CD4-positive, alpha-beta memory T cell (primary cell): ENCODE measurements around the gene RNASEH1. TPM values are rescaled to one million over a fixed set of nuclear protein-coding genes. Genes with fewer than 3 reads are reported as not detected.

Experiments
- CTCF ChIA-PET: fragments of 350-600 bp; sonication (Branson Sonifier 250); formaldehyde crosslinking; loops from one replicate; lab custom pipeline; 2021; ENCODE audit warnings: inconsistent platforms; ENCODE audit not compliant: partially characterized antibody; lab: Charles Lee
- POLR2A ChIA-PET: fragments of 350-600 bp; sonication (Branson Sonifier 250); formaldehyde crosslinking; loops from one replicate; lab custom pipeline; 2021; ENCODE audit not compliant: partially characterized antibody; lab: Charles Lee
- DNase-seq, 5 donors: peaks; one replicate each; pipeline versions ENCODE4 v3.0.0 to v3.0.0-alpha.2; 2020 to 2022; ENCODE audit warnings: mixed read lengths in 1 of 5
- H3K27ac ChIP-seq: one replicate; pipeline ENCODE4 v1.7.0; 2013; ENCODE audit warnings: low read depth, low read length
- H3K27me3 ChIP-seq: 2 replicates; pipeline ENCODE4 v1.7.0; 2013; ENCODE audit warnings: mild to moderate bottlenecking, low read length, moderate library complexity; ENCODE audit not compliant: insufficient read depth
- H3K36me3 ChIP-seq: 2 replicates; pipeline ENCODE4 v1.7.0; 2013; ENCODE audit warnings: mild to moderate bottlenecking, low read length, moderate library complexity; ENCODE audit not compliant: insufficient read depth
- H3K4me1 ChIP-seq: 2 replicates; pipeline ENCODE4 v1.7.0; 2013; ENCODE audit warnings: mild to moderate bottlenecking, low read length, moderate library complexity; ENCODE audit not compliant: insufficient read depth
- H3K4me3 ChIP-seq, 2 donors: one replicate each; pipeline ENCODE4 v1.7.0; 2013; ENCODE audit warnings: low read length in 2 of 2, mild to moderate bottlenecking in 1 of 2
- H3K9me3 ChIP-seq, 2 donors: one replicate each; pipeline ENCODE4 v1.7.0; 2013; ENCODE audit warnings: low read length in 2 of 2, control low read depth in 1 of 2; ENCODE audit not compliant: control insufficient read depth in 1 of 2
- H3K27ac Mint-ChIP-seq, 7 donors: one replicate each; pipeline ENCODE4 v1.8.0; 2020 to 2021; ENCODE audit warnings: mixed read lengths in 7 of 7, mild to moderate bottlenecking in 6 of 7, inconsistent platforms in 3 of 7, moderate library complexity in 3 of 7
- H3K27me3 Mint-ChIP-seq, 2 donors: one replicate each; pipeline ENCODE4 v1.8.0; 2020 to 2021; ENCODE audit warnings: mixed read lengths in 2 of 2
- H3K36me3 Mint-ChIP-seq, 2 donors: one replicate each; pipeline ENCODE4 v1.8.0; 2020 to 2021; ENCODE audit warnings: mixed read lengths in 2 of 2, inconsistent platforms in 1 of 2, mild to moderate bottlenecking in 1 of 2
- H3K4me1 Mint-ChIP-seq, 4 donors: one replicate each; pipeline ENCODE4 v1.8.0; 2020 to 2021; ENCODE audit warnings: mixed read lengths in 4 of 4, mild to moderate bottlenecking in 1 of 4
- H3K4me3 Mint-ChIP-seq, 8 donors: one replicate each; pipeline ENCODE4 v1.8.0; 2020 to 2021; ENCODE audit warnings: mixed read lengths in 8 of 8, mild to moderate bottlenecking in 7 of 8, moderate library complexity in 6 of 8, inconsistent platforms in 3 of 8
- H3K9me3 Mint-ChIP-seq, 8 donors: one replicate each; pipeline ENCODE4 v1.8.0; 2020 to 2021; ENCODE audit warnings: mixed read lengths in 8 of 8, mild to moderate bottlenecking in 5 of 8, inconsistent platforms in 3 of 8, moderate library complexity in 1 of 8
- intact Hi-C: fragments of 100-400 bp; cut with micrococcal nuclease; formaldehyde crosslinking; loops from one replicate; pipeline ENCODE4 v1.15.1; 2023
- polyA plus RNA-seq, 2 donors: library from polyadenylated mRNA; unstranded; fragments of 300-500 nt; fragmentation: Illumina TruSeq; gene quantifications; one replicate each; pipeline ENCODE4 v1.2.3, GENCODE V29; 2021
- total RNA-seq, 2 experiments: library from RNA; stranded (reverse); gene quantifications; one replicate each; pipeline ENCODE4 v1.2.3, GENCODE V29; 2021

The RNASEH1 gene
- total RNA-seq (10 to 100 TPM; 22.0 to 24.0 TPM), polyA plus RNA-seq (10 to 100 TPM; 30.6 to 43.1 TPM)

DNA sequence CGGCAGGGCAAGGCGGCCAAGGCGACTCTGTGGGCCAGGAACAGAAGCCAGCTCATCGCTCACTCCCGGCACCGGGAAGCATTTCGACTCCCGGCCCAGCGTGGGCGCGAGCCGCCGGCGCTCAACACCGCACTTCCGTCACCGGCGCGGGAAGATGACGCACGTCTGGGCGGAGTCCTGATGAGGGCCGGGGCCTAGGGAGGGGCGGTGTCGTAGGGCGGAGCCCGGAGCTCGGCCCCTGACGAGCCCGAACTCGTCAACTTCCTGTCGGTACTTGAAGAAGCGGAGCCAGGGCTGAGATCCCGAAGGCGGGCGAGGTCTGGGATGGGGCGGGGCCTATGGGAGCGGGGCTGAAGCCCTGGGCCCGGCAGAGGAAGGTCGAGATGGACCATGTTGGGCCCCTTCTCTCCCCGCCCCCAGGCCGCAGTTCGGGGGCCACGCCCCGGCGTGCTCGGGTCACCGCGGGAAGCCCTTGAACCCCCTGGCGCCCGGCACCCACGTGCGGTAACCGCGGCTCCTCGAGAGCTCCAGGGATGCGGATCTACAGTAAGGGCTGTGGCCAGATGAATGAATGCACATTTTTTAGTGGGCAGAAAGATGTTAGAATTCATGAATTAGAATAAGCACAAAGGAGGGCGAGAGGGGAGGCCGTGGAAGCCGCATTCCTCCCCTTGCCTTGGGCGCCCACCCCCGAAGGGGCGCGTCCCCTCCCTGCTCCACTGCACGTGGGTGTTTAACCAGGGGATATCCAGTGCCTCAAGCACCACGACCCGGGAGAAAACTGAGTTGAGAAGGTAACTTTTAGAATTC, at the start of gene RNASEH1:
Gene RNASEH1, minus strand, starts transcription at position 129 of the 810 bp plus-strand sequence. Its CDS starts 73 bp downstream, at position 56.
- peak; percentile 96 to 98 (median 96) for DNase-seq
- Histone ChIP-seq H3K4me3 (peak within 1 kb of the TSS; percentile 18 to 87), H3K27me3 (no peaks in the 10 kb centered on the region), H3K36me3 (peaks cover 21% of the 10 kb centered on the region), H3K4me1 (peaks cover 25% of the 10 kb centered on the region), H3K9me3 (no peaks in the 10 kb centered on the region), H3K27ac (peak within 1 kb of the TSS; percentile 90)
- ChIA-PET POLR2A (interaction anchor here (0.7 to 6.1 kb wide), 12 partner anchors 15 to 180 kb away, joined by 3 to 78 read pairs (median 5); partner anchors contain the start of genes ADI1, EIPR1, RPS7 and TRAPPC12), CTCF (interaction anchor here (0.7 to 1.9 kb wide), 4 partner anchors 16 to 93 kb away, joined by 3 to 8 read pairs (median 4); partner anchors contain the start of gene RPS7)
- Mint-ChIP-seq H3K27ac (peak within 1 kb of the TSS; percentile 93 to 98 (median 97)), H3K36me3 (peaks cover 20 to 42% of the 10 kb centered on the region in 2 donors), H3K4me3 (peak within 1 kb of the TSS; percentile 89 to 95 (median 91)), H3K9me3 (no peaks in the 10 kb centered on the region), H3K27me3 (no peaks in the 10 kb centered on the region), H3K4me1 (peaks cover 4 to 34% (median 24%) of the 10 kb centered on the region in 4 donors)
- intact Hi-C loops: loop anchor here (1.0 kb wide), 4 partner anchors 17 to 181 kb away; partner anchors contain the start of genes ADI1, EIPR1 and RPS7

DNA sequence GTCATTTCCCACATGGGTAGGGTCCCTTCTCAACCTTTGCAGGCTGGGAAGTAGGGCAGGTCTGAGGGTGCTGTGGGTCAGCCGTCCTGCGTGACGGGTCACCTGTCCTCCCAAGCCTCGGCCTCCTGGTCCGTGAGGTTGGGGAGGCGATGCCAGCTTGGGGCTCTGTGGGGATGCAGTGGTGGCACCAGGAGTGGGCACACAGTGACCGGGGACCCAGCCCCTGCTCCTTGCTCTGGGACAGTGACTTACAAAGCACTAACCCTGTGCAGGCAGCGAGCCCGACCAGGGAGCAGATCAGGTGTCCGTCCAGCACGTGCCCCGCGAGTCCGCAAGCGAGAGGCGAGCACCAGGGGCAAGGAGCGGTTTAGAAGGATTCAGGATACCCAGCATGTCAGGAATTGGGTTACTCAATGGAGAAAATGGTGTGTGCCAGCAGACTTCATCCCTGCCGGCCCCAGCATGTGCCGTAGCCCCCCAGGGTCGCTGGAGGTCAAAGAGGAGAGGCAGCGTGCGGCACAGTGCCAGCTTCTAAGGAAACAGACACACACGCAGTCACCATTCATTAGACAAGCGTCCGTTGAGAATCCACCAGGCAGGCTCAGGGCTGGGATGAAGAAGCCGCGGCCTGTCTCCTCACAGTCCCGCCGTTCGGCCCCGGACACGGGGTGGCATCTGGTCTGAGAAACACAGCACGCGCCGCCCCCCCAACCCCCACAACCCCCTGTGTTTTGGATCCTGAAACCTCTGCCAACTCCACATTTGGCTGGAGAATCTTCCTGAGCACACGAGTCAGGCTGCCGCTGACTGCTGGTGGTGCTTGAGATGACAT, 48.5 kb upstream of the RNASEH1 start:
- Histone ChIP-seq H3K4me1 (peaks cover 6% of the 10 kb centered on the region), H3K36me3 (no peaks in the 10 kb centered on the region), H3K27me3 (no peaks in the 10 kb centered on the region), H3K9me3 (no peaks in the 10 kb centered on the region), H3K27ac (no peak overlapping the region), H3K4me3 (no peak overlapping the region)
- CTCF ChIA-PET: no interaction called here
- Mint-ChIP-seq H3K27me3 (peaks cover 0 to 2% of the 10 kb centered on the region in 2 donors), H3K36me3 (no peaks in the 10 kb centered on the region), H3K4me3 (peak overlapping the region in 1 of 8 donors; percentile 81), H3K27ac (no peak overlapping the region), H3K9me3 (peaks cover 0 to 2% (median 0%) of the 10 kb centered on the region in 8 donors), H3K4me1 (peaks cover 3 to 18% (median 5%) of the 10 kb centered on the region in 4 donors)
- no peak for DNase-seq
- POLR2A ChIA-PET: no interaction called here
- intact Hi-C loops: no loop called here

DNA sequence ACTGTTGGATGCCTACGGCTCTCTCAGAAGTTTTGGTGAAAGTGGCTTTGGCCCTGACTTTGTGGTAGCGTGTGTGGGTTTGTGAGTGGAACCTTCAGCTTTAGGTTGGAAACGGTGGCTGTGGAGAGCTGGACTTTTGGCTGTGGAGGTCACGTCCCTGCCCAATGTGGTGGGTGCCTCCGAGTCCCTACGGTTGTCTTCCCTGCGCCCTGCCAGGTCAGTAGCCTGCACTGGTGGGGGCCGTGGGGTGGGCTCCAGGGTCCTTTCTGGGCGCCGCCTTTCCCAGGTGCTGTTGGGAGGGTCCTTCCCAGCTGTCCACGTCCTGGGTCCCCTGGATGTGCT, 47.9 kb upstream of the RNASEH1 start:
- Histone ChIP-seq H3K4me1 (peaks cover 6% of the 10 kb centered on the region), H3K27me3 (no peaks in the 10 kb centered on the region), H3K4me3 (no peak overlapping the region), H3K9me3 (no peaks in the 10 kb centered on the region), H3K27ac (no peak overlapping the region), H3K36me3 (no peaks in the 10 kb centered on the region)
- intact Hi-C loops: no loop called here
- Mint-ChIP-seq H3K4me1 (peaks cover 3 to 18% (median 5%) of the 10 kb centered on the region in 4 donors), H3K27ac (peak overlapping the region in 3 of 7 donors; percentile 36 to 91 (median 58)), H3K4me3 (peak overlapping the region in 3 of 8 donors; percentile 8 to 81 (median 55)), H3K36me3 (no peaks in the 10 kb centered on the region), H3K9me3 (peaks cover 0 to 2% (median 0%) of the 10 kb centered on the region in 8 donors), H3K27me3 (peaks cover 0 to 2% of the 10 kb centered on the region in 2 donors)
- POLR2A ChIA-PET: no interaction called here
- CTCF ChIA-PET: no interaction called here
- no peak for DNase-seq

DNA sequence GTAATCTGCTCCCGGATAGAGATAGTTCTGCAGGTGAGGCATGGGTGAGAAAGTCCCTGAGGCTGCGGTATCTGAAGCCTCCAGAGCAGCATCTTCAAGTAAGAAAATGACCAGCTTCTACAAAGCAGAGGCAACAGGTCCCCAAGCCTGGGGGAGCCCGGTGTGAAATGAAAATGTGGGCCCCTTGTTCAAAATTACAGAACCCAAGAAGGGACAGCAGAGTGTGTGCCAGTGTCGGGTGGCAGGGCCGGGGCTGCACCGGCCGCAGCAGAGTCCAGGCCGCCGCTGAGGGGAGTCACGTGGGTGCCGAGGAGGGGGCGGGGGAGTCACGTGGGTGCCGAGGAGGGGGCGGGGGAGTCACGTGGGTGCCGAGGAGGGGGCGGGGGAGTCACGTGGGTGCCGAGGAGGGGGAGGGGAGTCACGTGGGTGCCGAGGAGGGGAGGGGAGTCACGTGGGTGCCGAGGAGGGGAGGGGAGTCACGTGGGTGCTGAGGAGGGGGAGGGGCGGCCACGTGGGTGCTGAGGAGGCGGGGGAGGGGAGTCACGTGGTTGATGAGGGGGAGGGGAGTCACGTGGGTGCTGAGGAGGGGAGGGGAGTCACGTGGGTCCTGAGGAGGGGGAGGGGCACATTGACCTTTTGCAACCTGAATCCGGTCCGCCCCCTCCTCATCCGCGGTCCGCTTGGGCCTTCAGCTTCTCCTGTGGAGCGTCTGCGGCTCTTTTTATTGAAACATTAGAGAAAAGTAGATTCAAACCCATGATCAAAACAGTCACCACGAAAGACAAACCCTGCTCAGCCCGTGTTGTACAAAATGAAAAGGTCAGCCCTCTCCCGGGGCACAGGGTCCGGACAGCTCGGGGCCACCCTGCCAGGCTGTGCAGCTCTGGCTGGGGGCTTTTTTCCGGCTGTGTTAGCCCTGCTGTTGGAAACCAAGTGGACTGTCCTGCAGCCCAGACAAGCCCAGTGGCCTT, 47.1 kb upstream of the RNASEH1 start:
- Mint-ChIP-seq H3K27ac (peak overlapping the region; percentile 37 to 96 (median 66)), H3K9me3 (peaks cover 0 to 2% (median 0%) of the 10 kb centered on the region in 8 donors), H3K4me3 (peak overlapping the region in 7 of 8 donors; percentile 23 to 83 (median 57)), H3K4me1 (peaks cover 3 to 18% (median 5%) of the 10 kb centered on the region in 4 donors), H3K27me3 (peaks cover 0 to 2% of the 10 kb centered on the region in 2 donors), H3K36me3 (no peaks in the 10 kb centered on the region)
- intact Hi-C loops: no loop called here
- H3K4me1 ChIP-seq: peaks cover 6% of the 10 kb centered on the region
- H3K36me3 ChIP-seq: no peaks in the 10 kb centered on the region
- H3K9me3 ChIP-seq: no peaks in the 10 kb centered on the region
- DNase-seq: peak in 2 of 5 donors; percentile 14 to 46
- ChIA-PET CTCF (no interaction called here), POLR2A (no interaction called here)
- no peak overlapping the region for H3K4me3 ChIP-seq
- H3K27ac ChIP-seq: no peak overlapping the region
- no peaks in the 10 kb centered on the region for H3K27me3 ChIP-seq

DNA sequence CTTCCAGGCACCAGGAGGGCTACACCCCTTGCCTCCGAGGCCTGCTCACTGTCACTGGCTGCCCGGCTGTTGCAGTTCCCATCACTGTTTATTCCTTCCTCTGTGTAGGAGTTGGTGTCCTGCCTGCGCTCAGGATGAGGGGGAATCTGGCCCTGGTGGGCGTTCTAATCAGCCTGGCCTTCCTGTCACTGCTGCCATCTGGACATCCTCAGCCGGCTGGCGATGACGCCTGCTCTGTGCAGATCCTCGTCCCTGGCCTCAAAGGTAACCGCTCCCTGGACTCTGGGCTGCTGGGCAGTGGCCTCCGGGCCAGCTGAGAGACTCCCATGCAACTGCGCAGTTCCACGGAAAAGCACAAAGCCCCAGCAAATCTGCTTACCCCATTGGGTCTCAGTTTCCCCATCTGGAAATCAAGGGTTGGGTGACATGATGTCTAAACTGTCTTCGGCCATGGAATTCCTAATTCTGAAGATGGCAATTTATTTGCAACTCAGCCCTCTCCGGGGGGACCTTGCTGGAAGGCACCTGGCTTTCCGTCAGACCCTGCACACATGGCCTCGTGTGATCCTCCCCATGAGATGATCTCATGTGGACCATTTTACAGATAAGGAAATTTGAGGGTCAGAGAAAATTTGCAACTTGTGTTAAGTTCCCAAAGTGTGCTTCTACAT, 46.2 kb upstream of the RNASEH1 start:
- ChIA-PET POLR2A (no interaction called here), CTCF (no interaction called here)
- Mint-ChIP-seq H3K27ac (peak overlapping the region in 1 of 7 donors; percentile 85), H3K4me1 (peaks cover 3 to 18% (median 5%) of the 10 kb centered on the region in 4 donors), H3K9me3 (peaks cover 0 to 2% (median 0%) of the 10 kb centered on the region in 8 donors), H3K27me3 (no peaks in the 10 kb centered on the region), H3K4me3 (no peak overlapping the region), H3K36me3 (no peaks in the 10 kb centered on the region)
- DNase-seq: no peak
- intact Hi-C loops: no loop called here
- Histone ChIP-seq H3K4me3 (no peak overlapping the region), H3K36me3 (no peaks in the 10 kb centered on the region), H3K27me3 (no peaks in the 10 kb centered on the region), H3K4me1 (peaks cover 6% of the 10 kb centered on the region), H3K27ac (no peak overlapping the region), H3K9me3 (no peaks in the 10 kb centered on the region)

DNA sequence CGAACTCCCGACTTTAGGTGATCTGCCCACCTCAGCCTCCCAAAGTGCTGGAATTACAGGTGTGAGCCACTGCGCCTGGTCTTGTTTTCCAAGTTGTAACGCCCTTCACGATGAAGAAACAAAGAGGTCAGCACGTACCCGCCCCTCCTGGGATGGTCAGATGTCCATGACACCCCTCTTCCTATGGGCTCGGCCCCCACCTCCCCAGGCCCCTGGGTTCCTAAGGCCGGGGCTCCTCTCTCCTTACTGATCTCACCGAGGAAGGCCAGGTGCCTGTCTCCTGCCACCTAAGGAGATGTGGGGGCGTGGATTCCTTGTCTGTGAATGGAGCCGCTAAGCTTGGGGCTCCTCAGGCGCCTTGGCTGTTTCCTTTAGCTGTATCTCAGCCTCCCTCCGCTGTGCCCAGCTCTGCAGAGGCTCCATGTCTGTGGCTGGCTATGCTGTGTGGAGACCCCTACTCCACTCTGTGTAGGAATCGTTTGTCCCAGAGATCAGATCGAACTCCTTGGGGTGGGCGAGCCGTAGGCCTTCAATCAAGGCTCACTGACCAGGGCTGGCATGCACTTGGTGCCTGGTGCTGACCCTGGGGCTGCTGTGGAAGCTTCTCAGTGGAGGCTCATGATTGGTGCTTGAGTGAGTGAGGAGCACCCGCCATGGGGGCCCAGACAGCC, 45.5 kb upstream of the RNASEH1 start:
- Mint-ChIP-seq H3K36me3 (no peaks in the 10 kb centered on the region), H3K4me3 (no peak overlapping the region), H3K9me3 (peaks cover 0 to 2% (median 0%) of the 10 kb centered on the region in 8 donors), H3K27me3 (peaks cover 0 to under 1% of the 10 kb centered on the region in 2 donors), H3K27ac (peak overlapping the region in 1 of 7 donors; percentile 70), H3K4me1 (peaks cover 2 to 14% (median 4%) of the 10 kb centered on the region in 4 donors)
- Histone ChIP-seq H3K27ac (no peak overlapping the region), H3K4me3 (no peak overlapping the region), H3K27me3 (no peaks in the 10 kb centered on the region), H3K36me3 (no peaks in the 10 kb centered on the region), H3K4me1 (peaks cover 6% of the 10 kb centered on the region), H3K9me3 (no peaks in the 10 kb centered on the region)
- CTCF ChIA-PET: no interaction called here
- POLR2A ChIA-PET: no interaction called here
- no peak for DNase-seq
- intact Hi-C loops: no loop called here
